HG02938 (cell line): Measurements from ENCODE around the gene USP17L22.
"Not testable (repeated sequence)": the region's sequence is repeated elsewhere in the genome, so short reads cannot be mapped to it uniquely, and the experiment has no call there.

Experiments used
- ATAC-seq: cut with Tn5 transposase; IDR thresholded peaks from one replicate; pipeline ENCODE4 v1.9.1; 2021; ENCODE audit warnings: mild to moderate bottlenecking, moderate library complexity; ENCODE audit not compliant: unreplicated experiment

USP17L22 gene

DNA sequence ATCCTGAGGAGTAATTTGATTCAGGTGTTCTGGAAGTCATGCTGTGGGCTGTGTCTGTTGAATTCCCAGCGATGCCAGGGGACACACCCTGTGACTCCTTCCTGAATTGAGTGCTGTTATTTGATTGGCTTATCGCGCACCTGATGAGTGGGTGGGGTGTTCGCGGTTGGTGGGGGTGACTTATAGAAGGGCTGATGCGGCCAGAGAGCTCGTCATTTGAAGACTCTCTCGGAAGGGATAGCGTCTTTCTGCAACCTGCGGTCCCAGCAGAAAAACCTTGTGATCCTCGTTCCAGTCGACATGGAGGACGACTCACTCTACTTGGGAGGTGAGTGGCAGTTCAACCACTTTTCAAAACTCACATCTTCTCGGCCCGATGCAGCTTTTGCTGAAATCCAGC, at the start of gene USP17L22:
Gene USP17L22 (plus strand): TSS at position 301 of the 400 bp plus-strand sequence. CDS start 0 bp downstream, at position 301.
- not testable (repeated sequence) for ATAC-seq

DNA sequence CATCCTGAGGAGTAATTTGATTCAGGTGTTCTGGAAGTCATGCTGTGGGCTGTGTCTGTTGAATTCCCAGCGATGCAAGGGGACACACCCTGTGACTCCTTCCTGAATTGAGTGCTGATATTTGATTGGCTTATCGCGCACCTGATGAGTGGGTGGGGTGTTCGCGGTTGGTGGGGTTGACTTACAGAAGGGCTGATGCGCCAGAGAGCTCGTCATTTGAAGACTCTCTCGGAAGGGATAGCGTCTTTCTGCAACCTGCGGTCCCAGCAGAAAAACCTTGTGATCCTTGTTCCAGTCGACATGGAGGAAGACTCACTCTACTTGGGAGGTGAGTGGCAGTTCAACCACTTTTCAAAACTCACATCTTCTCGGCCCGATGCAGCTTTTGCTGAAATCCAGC, 47.6 kb upstream of the USP17L22 start, which contains the start of gene USP17L12:
Gene USP17L12 (plus strand): TSS at position 301 of the 400 bp plus-strand sequence. CDS start 0 bp downstream, at position 301.
- ATAC-seq = not testable (repeated sequence)

GRCh38 chr4:9224596-9224995, 42.8 kb upstream of the USP17L22 start, which contains the start of gene USP17L13:
Gene USP17L13 (plus strand): TSS chr4:9224896. CDS start chr4:9224896, 0 bp downstream.
- ATAC-seq = not testable (repeated sequence)

DNA sequence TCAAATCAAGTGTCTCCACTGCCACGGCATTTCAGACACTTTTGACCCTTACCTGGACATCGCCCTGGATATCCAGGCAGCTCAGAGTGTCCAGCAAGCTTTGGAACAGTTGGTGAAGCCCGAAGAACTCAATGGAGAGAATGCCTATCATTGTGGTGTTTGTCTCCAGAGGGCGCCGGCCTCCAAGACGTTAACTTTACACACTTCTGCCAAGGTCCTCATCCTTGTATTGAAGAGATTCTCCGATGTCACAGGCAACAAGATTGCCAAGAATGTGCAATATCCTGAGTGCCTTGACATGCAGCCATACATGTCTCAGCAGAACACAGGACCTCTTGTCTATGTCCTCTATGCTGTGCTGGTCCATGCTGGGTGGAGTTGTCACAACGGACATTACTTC, 37.2 kb upstream of the USP17L22 start:
- not testable (repeated sequence) for ATAC-seq

GRCh38 chr4:9234085-9234484, 33.3 kb upstream of the USP17L22 start, which contains the start of gene USP17L15:
Gene USP17L15 (plus strand): TSS chr4:9234385. CDS start chr4:9234385, 0 bp downstream.
- ATAC-seq = not testable (repeated sequence)

DNA sequence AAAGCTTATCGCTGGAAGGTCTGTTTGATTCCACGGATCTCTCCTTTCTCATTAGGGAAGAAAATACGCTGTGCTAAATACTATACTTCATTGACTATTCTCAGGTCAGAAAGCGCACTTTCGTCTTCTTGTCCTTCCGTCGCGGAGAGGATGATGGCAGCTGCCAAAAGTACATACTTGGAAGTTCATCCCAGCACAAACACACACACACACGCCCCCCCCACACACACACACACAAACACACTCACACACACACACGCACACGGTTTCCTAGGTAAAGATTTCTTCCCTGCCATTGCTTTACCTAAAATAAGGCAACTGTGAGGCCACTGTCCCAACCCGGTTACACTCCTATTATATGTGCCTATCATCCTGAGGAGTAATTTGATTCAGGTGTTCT, 29.0 kb upstream of the USP17L22 start:
- not testable (repeated sequence) for ATAC-seq

DNA sequence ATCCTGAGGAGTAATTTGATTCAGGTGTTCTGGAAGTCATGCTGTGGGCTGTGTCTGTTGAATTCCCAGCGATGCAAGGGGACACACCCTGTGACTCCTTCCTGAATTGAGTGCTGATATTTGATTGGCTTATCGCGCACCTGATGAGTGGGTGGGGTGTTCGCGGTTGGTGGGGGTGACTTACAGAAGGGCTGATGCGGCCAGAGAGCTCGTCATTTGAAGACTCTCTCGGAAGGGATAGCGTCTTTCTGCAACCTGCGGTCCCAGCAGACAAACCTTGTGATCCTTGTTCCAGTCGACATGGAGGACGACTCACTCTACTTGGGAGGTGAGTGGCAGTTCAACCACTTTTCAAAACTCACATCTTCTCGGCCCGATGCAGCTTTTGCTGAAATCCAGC, 23.8 kb upstream of the USP17L22 start, which contains the start of gene USP17L17:
Gene USP17L17 (plus strand): TSS at position 301 of the 400 bp plus-strand sequence. CDS start 0 bp downstream, at position 301.
- not testable (repeated sequence) for ATAC-seq

DNA sequence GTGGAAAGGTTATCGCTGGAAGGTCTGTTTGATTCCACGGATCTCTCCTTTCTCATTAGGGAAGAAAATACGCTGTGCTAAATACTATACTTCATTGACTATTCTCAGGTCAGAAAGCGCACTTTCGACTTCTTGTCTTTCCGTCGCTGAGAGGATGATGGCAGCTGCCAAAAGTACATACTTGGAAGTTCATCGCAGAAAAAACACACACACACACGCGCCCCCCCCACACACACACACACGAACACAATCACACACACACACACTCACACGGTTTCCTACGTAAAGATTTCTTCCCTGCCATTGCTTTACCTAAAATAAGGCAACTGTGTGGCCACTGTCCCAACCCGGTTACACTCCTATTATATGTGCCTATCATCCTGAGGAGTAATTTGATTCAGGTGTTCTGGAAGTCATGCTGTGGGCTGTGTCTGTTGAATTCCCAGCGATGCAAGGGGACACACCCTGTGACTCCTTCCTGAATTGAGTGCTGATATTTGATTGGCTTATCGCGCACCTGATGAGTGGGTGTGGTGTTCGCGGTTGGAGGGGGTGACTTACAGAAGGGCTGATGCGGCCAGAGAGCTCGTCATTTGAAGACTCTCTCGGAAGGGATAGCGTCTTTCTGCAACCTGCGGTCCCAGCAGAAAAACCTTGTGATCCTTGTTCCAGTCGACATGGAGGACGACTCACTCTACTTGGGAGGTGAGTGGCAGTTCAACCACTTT, 19.3 kb upstream of the USP17L22 start, which contains the start of gene USP17L18:
Gene USP17L18 (plus strand): TSS at position 678 of the 728 bp plus-strand sequence. CDS start 0 bp downstream, at position 678.
- ATAC-seq = not testable (repeated sequence)

- ATAC-seq = not testable (repeated sequence)
These were observed 14.3 kb upstream of the USP17L22 start, which contains the start of gene USP17L19 for GRCh38 chr4:9253078-9253477. Gene USP17L19 (plus strand): TSS chr4:9253378. CDS start chr4:9253378, 0 bp downstream.

GRCh38 chr4:9257824-9258223, 9.6 kb upstream of the USP17L22 start, which contains the start of gene USP17L20:
Gene USP17L20 (plus strand): TSS chr4:9258124. CDS start chr4:9258124, 0 bp downstream.
- ATAC-seq = not testable (repeated sequence)

DNA sequence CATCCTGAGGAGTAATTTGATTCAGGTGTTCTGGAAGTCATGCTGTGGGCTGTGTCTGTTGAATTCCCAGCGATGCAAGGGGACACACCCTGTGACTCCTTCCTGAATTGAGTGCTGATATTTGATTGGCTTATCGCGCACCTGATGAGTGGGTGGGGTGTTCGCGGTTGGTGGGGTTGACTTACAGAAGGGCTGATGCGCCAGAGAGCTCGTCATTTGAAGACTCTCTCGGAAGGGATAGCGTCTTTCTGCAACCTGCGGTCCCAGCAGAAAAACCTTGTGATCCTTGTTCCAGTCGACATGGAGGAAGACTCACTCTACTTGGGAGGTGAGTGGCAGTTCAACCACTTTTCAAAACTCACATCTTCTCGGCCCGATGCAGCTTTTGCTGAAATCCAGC, 4.8 kb upstream of the USP17L22 start, which contains the start of gene USP17L21:
Gene USP17L21 (plus strand): TSS at position 301 of the 400 bp plus-strand sequence. CDS start 0 bp downstream, at position 301.
- ATAC-seq = not testable (repeated sequence)

GRCh38 chr4:9271719-9272118, 4.3 kb downstream of the USP17L22 start:
- ATAC-seq = not testable (repeated sequence)
